BJ (cell line): ENCODE data around the gene COX7A2L. TPM values are rescaled to one million over a fixed set of nuclear protein-coding genes. Genes with fewer than 3 reads are reported as not detected.

Experiments
- CTCF ChIA-PET: fragments of 350-600 bp; formaldehyde crosslinking; extraction: SDS; loops from one replicate; lab custom pipeline; 2021; ENCODE audit warnings: antibody characterized with exemption, inconsistent platforms; lab: Yijun Ruan, JAX
- POLR2A ChIA-PET: fragments of 300-600 bp; sonication (Branson Sonifier 250); formaldehyde crosslinking; extraction: SDS; loops from one replicate; lab custom pipeline; 2021; ENCODE audit warnings: antibody characterized with exemption; lab: Charles Lee
- DNase-seq: peaks from one replicate; pipeline ENCODE4 v3.0.0-alpha.2; 2011; ENCODE audit warnings: low read depth
- H3K27me3 ChIP-seq: 2 replicates; pipeline ENCODE4 v1.6.0; 2011; ENCODE audit warnings: low read length; ENCODE audit not compliant: control insufficient read depth, insufficient read depth
- H3K36me3 ChIP-seq: 2 replicates; pipeline ENCODE4 v1.5.1; 2011; ENCODE audit warnings: low read length; ENCODE audit not compliant: control insufficient read depth, insufficient read depth
- H3K4me3 ChIP-seq: 2 replicates; pipeline ENCODE4 v1.5.1; 2011; ENCODE audit warnings: low read depth, mild to moderate bottlenecking, control low read depth, low read length
- CTCF ChIP-seq: IDR thresholded peaks from 2 replicates; pipeline ENCODE4 v1.5.1; 2011; ENCODE audit warnings: low read depth, mild to moderate bottlenecking, control low read depth, inconsistent platforms, low read length, moderate library complexity; ENCODE audit not compliant: insufficient read depth
- polyA plus RNA-seq: library from polyadenylated mRNA; depleted of rRNA; stranded (reverse); fragments of >200 nt; gene quantifications from 2 replicates; pipeline ENCODE4 v1.2.3, GENCODE V29; 2011

Gene COX7A2L
- polyA plus RNA-seq, 1 experiment, result 153 TPM

DNA sequence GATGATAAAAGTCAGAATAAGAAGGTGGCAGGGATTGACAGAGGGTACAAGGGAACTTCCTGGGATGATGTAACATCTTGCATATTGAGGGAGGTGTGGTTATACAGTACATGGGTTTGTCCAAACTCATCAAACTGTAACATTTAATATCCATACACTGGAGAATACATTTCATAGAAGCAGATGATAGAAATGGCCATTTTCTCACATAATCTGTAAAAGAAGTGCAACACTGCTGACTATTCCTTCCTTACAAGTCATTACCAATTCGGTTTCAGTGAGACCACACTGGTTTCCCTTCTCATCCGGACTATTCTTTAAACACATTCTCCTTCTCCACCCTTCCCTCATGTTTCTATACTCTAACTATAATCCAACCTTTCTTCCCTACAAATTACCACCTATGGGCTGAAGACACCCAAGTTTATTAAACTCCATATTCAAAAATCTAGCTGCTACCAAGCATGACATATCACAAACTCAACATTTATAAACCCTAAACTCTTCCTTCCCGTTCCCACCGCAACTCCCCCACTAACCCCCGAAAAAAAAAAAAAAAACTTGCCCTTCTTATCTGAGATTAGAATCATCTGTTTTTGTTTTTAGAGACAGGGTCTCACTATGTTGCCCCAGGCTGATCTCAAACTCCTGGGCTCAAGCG is 1.6 kb downstream of the COX7A2L start:
- TF ChIP-seq CTCF, result no peak

GRCh38 chr2:42353792-42354429 is 7.1 kb downstream of the COX7A2L start:
- POLR2A ChIA-PET, result no interaction called here
- no peak for TF ChIP-seq CTCF
- H3K27me3 ChIP-seq, result no peaks in the 10 kb centered on the region
- H3K36me3 ChIP-seq, result no peaks in the 10 kb centered on the region
- no peak overlapping the region for H3K4me3 ChIP-seq
- DNase-seq, result no peak
- CTCF ChIA-PET, result interaction anchor here (1.0 kb wide), 1 partner anchor 10 kb away, joined by 3 read pairs; no protein-coding TSS in a partner anchor

More for the DNA sequence above, 1.6 kb downstream of the COX7A2L start:
- ChIA-PET CTCF (interaction anchor here (0.6 to 3.4 kb wide), 5 partner anchors 17 to 264 kb away, joined by 3 to 12 read pairs (median 4); no protein-coding TSS in a partner anchor), POLR2A (no interaction called here)
- Histone ChIP-seq H3K27me3 (no peaks in the 10 kb centered on the region), H3K36me3 (no peaks in the 10 kb centered on the region), H3K4me3 (peak overlapping the region; percentile 96)
- no peak for DNase-seq

DNA sequence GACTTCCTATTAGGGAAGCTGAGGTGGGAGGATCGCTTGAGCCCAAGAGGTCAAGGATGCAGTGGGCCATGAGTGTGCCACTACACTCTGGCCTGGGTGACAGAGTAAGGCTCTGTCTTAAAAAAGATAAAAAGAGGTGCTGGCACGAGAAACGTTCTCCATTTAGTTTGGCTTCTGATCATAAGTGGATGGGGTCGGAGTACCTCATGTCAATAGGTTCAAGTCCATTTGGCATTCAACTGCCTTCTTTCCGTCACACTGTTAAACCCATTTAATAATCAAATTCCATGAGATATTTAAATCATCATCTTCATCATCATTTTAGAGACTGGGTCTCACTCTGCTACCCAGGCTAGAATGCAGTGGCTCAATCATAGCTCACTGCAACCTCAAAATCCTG is 9.2 kb downstream of the COX7A2L start:
- ChIA-PET CTCF (interaction anchor here (1.6 kb wide), 1 partner anchor 256 kb away, joined by 7 read pairs; no protein-coding TSS in a partner anchor), POLR2A (no interaction called here)
- Histone ChIP-seq H3K4me3 (no peak overlapping the region), H3K36me3 (no peaks in the 10 kb centered on the region), H3K27me3 (no peaks in the 10 kb centered on the region)
- no peak for DNase-seq
- no peak for TF ChIP-seq CTCF

- Histone ChIP-seq H3K4me3 (no peak overlapping the region), H3K36me3 (peaks cover 2% of the 10 kb centered on the region; the same call in 1 of the 2 replicates), H3K27me3 (no peaks in the 10 kb centered on the region)
- TF ChIP-seq CTCF, result no peak
- CTCF ChIA-PET, result interaction anchor here (1.6 to 1.7 kb wide), 2 partner anchors 22 to 254 kb away, joined by 6 to 7 read pairs; no protein-coding TSS in a partner anchor
- DNase-seq, result no peak
- POLR2A ChIA-PET, result no interaction called here
Observed at GRCh38 chr2:42350434-42351063, 10.5 kb downstream of the COX7A2L start.
